Measurements from ENCODE around the gene IL31.

IL31 gene

DNA sequence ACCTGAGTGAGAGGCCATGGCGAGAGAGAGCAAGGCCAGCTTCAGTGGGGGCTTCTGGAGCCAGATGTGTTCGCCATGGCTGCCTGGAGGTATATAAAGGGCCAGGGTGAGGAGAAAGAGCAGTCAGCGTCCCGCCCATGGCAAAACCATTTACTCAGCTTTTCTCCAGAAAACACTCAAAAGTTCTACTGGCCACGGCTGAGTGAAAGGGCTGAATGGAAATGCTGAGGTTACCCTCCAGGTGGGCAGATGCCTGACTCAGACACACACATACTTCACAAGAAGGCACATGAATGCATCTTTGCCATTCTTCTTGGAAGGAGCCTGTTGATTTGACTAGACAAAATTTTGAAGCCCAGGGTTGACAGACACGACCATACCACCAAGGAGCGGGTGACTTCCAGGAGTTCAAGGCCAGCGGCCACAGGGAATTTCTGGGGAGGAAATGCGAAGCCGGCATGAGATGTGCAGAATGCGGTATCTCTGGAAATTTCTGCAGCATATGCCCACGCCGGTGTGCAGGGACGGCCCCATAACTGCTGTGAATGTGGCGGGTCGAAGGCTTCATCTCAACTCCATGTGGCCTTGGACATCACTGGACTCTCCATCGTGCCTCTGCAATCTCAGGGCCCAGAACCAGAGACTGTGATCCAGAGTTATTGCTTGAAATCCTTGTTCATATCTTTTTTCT, at the start of gene IL31:
Gene IL31 (minus strand): TSS at position 67 of the 691 bp plus-strand sequence. CDS start 49 bp downstream, at position 18.
- TF ChIP-seq, protein P1, sequence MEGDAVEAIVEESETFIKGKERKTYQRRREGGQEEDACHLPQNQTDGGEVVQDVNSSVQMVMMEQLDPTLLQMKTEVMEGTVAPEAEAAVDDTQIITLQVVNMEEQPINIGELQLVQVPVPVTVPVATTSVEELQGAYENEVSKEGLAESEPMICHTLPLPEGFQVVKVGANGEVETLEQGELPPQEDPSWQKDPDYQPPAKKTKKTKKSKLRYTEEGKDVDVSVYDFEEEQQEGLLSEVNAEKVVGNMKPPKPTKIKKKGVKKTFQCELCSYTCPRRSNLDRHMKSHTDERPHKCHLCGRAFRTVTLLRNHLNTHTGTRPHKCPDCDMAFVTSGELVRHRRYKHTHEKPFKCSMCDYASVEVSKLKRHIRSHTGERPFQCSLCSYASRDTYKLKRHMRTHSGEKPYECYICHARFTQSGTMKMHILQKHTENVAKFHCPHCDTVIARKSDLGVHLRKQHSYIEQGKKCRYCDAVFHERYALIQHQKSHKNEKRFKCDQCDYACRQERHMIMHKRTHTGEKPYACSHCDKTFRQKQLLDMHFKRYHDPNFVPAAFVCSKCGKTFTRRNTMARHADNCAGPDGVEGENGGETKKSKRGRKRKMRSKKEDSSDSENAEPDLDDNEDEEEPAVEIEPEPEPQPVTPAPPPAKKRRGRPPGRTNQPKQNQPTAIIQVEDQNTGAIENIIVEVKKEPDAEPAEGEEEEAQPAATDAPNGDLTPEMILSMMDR (IDR thresholded peaks at IDR 0.05; ENCODE audit: insufficient read depth, missing control alignments) = no peak
- no peak for DNase-seq (ENCODE audit: insufficient read length, low spot score)
- no peak for FAIRE-seq

DNA sequence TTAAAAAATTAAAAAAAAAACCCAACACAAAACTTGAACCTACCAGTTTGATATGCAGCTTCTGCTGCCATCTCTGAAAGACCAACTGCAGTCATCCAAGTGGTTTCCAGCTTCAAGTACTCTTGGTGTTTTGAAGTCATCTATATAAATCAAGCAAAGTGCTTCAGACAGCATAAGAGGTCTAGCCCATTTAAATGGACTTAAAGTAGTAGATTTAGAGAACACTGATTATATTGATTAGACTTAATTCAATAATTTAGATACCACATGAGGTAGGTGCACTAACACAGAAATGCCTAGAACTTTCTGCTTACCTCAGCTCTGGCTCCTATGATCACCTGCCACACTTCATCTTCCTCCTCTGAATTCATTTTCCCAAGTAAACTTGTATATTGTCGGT, 42.4 kb upstream of the IL31 start:
- TF ChIP-seq, protein P1 (IDR thresholded peaks at IDR 0.05; ENCODE audit: insufficient read depth, missing control alignments) = no peak
- FAIRE-seq (no peak), DNase-seq (ENCODE audit: insufficient read length, low spot score) (no peak)

DNA sequence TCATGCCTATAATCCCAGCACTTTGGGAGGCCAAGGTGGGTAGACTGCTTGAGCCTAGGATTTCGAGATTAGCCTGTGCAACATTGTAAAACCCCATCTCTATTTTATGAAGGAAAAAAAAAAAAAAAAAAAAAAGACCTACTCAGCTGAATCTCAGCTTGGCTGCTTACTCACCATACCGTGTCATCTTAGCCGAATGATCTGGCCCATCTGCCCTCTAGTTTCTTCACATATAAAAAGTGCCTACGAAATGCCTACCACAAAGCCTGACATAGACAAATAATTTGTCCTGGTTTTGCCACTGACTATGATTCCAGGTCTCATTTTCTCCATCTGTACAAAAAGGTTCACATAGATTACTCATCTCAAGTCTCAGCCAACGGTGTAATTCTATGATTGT, 41.8 kb upstream of the IL31 start:
- DNase-seq (ENCODE audit: insufficient read length, low spot score) (no peak), FAIRE-seq (no peak)
- TF ChIP-seq, protein P1 (IDR thresholded peaks at IDR 0.05; ENCODE audit: insufficient read depth, missing control alignments) = no peak

- DNase-seq (ENCODE audit: insufficient read length, low spot score) = no peak
- no peak for FAIRE-seq
- TF ChIP-seq, protein P1 (IDR thresholded peaks at IDR 0.05; ENCODE audit: insufficient read depth, missing control alignments) = no peak
These were observed 34.2 kb upstream of the IL31 start for GRCh38 chr12:122208073-122208820.

DNA sequence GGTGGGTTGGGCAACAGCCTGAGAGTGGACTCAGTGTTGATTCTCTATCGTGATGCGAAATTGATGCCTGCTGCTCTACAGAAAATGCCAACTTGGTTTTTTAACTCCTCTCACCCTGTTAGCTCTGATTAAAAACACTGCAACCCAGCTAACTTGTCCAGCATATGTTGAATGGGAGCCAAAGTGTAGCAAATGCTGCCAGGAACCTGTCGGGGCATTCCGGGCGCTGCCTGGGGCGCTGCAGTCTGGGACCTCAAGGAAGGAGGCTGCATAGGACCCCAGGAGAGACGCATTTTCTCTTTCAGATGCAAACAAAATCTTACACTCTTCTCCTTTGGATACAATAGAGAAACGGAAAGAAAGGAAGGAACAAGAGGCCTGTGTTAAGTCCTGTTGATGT, 33.4 kb upstream of the IL31 start:
- DNase-seq (ENCODE audit: insufficient read length, low spot score) (no peak), FAIRE-seq (no peak)
- TF ChIP-seq, protein P1 (IDR thresholded peaks at IDR 0.05; ENCODE audit: insufficient read depth, missing control alignments) = no peak

DNA sequence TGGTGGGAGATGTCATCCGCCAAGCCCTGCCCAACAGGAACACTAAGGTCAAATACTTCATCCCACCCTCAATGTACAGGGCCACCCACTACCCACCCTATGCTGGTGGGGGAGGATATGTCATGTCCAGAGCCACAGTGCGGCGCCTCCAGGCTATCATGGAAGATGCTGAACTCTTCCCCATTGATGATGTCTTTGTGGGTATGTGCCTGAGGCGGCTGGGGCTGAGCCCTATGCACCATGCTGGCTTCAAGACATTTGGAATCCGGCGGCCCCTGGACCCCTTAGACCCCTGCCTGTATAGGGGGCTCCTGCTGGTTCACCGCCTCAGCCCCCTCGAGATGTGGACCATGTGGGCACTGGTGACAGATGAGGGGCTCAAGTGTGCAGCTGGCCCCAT, 33.0 kb upstream of the IL31 start:
- DNase-seq (ENCODE audit: insufficient read length, low spot score) (no peak), FAIRE-seq (no peak)
- TF ChIP-seq, protein P1 (IDR thresholded peaks at IDR 0.05; ENCODE audit: insufficient read depth, missing control alignments) = no peak
